NCI-H146 (cell line): Measurements from ENCODE around the gene PCBP3.

Experiments
- DNase-seq: peaks from one replicate; lab custom pipeline; 2025; lab: John Stamatoyannopoulos, UW

PCBP3 gene

GRCh38 chr21:45861156-45861870 is 217.8 kb downstream of the PCBP3 start:
- DNase-seq, result no peak

- no peak for DNase-seq
Observed at GRCh38 chr21:45862543-45863207, 219.2 kb downstream of the PCBP3 start.

GRCh38 chr21:45863267-45863666 is 219.7 kb downstream of the PCBP3 start:
- DNase-seq, result no peak

GRCh38 chr21:45863751-45864150 is 220.2 kb downstream of the PCBP3 start:
- DNase-seq, result no peak

- DNase-seq, result no peak
Observed at GRCh38 chr21:45864436-45864835, 220.9 kb downstream of the PCBP3 start.

GRCh38 chr21:45865106-45865835 is 221.7 kb downstream of the PCBP3 start:
- DNase-seq, result no peak

- no peak for DNase-seq
Observed at GRCh38 chr21:45866551-45866950, 223.0 kb downstream of the PCBP3 start.

GRCh38 chr21:45867041-45867666 is 223.6 kb downstream of the PCBP3 start:
- no peak for DNase-seq

- no peak for DNase-seq
Observed at GRCh38 chr21:45867671-45868081, 224.2 kb downstream of the PCBP3 start.

GRCh38 chr21:45868086-45868485 is 224.6 kb downstream of the PCBP3 start:
- no peak for DNase-seq

GRCh38 chr21:45868488-45868887 is 225.0 kb downstream of the PCBP3 start:
- DNase-seq, result no peak

- no peak for DNase-seq
Observed at GRCh38 chr21:45869121-45870007, 225.8 kb downstream of the PCBP3 start.

GRCh38 chr21:45870421-45870820 is 226.9 kb downstream of the PCBP3 start:
- no peak for DNase-seq

- no peak for DNase-seq
Observed at GRCh38 chr21:45870851-45871615, 227.5 kb downstream of the PCBP3 start.

- no peak for DNase-seq
Observed at GRCh38 chr21:45871616-45872236, 228.2 kb downstream of the PCBP3 start.

- DNase-seq, result no peak
Observed at GRCh38 chr21:45872471-45872870, 228.9 kb downstream of the PCBP3 start.

GRCh38 chr21:45872902-45873301 is 229.4 kb downstream of the PCBP3 start:
- DNase-seq, result no peak

GRCh38 chr21:45873418-45873817 is 229.9 kb downstream of the PCBP3 start:
- DNase-seq, result no peak

- no peak for DNase-seq
Observed at GRCh38 chr21:45873866-45874265, 230.3 kb downstream of the PCBP3 start.

GRCh38 chr21:45874716-45875415 is 231.3 kb downstream of the PCBP3 start:
- no peak for DNase-seq
